Mammary epithelial cell (primary cell): ENCODE data around the gene PTPRG.

Experiments used
- EZH2 ChIP-seq: IDR thresholded peaks from 2 replicates; pipeline ENCODE4 v1.6.1; 2012; ENCODE audit warnings: low read length, inconsistent platforms, borderline replicate concordance
- TF ChIP-seq, protein P1 (sequence below), 2 donors: IDR thresholded peaks in 1 of 2; conservative IDR thresholded peaks in 1 of 2; 2 replicates each; pipeline ENCODE4 v1.5.1; 2011 to 2012; ENCODE audit warnings: inconsistent platforms in 2 of 2, low read length in 2 of 2, mild to moderate bottlenecking in 2 of 2, control low read depth in 1 of 2, low read depth in 1 of 2; ENCODE audit not compliant: insufficient read depth in 1 of 2; ENCODE audit errors: extremely low read depth in 1 of 2

DNA sequence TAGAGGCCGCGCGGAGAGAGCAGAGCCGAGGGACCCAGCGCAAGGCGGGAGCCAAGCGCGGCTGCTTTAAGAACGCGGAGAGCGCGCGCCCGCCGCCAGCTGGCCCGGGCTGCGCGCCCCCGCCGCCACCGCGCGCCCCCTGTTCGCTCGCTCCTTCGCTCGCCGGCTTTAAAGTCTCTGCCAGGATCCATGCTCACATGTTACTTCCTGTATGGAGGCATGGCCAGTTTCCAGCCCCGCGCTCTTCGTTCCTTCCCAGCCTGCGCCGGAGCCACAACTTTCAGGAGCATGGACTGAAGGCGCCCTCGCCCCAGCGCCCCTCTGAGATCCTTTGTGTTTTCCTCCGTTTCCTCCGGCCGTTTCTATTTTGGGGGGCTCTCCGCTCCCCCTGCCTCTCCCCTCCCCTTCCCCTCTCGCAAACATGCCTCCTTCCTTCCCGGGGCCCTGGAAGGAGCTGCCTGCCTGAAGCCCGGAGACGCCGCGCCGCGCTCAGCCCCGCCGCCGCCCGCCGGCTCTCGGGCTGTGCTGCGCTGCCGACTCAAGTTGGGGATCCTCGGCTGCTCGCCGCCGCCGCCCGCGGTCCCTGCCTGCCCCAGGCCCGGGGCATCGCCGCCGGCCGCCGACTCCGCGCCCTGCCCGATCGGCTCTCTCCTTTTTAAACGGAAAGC is at the start of gene PTPRG:
- TF ChIP-seq, protein P1, sequence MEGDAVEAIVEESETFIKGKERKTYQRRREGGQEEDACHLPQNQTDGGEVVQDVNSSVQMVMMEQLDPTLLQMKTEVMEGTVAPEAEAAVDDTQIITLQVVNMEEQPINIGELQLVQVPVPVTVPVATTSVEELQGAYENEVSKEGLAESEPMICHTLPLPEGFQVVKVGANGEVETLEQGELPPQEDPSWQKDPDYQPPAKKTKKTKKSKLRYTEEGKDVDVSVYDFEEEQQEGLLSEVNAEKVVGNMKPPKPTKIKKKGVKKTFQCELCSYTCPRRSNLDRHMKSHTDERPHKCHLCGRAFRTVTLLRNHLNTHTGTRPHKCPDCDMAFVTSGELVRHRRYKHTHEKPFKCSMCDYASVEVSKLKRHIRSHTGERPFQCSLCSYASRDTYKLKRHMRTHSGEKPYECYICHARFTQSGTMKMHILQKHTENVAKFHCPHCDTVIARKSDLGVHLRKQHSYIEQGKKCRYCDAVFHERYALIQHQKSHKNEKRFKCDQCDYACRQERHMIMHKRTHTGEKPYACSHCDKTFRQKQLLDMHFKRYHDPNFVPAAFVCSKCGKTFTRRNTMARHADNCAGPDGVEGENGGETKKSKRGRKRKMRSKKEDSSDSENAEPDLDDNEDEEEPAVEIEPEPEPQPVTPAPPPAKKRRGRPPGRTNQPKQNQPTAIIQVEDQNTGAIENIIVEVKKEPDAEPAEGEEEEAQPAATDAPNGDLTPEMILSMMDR (conservative IDR thresholded peaks at IDR 0.05 in 1 of 2, IDR thresholded peaks at IDR 0.05 in 1 of 2; ENCODE audit: extremely low read depth in 1 of 2, insufficient read depth in 1 of 2, low read depth in 1 of 2, low read length in 2 of 2), result no peak
- no peak for TF ChIP-seq EZH2
